COLO668 (cell line): ENCODE measurements around the gene MYO18A.

Experiments used
- DNase-seq: peaks from one replicate; lab custom pipeline; 2025; ENCODE audit not compliant: unreplicated experiment; lab: John Stamatoyannopoulos, UW

MYO18A gene

GRCh38 chr17:29129731-29130130, 50.5 kb downstream of the MYO18A start:
- no peak for DNase-seq

DNA sequence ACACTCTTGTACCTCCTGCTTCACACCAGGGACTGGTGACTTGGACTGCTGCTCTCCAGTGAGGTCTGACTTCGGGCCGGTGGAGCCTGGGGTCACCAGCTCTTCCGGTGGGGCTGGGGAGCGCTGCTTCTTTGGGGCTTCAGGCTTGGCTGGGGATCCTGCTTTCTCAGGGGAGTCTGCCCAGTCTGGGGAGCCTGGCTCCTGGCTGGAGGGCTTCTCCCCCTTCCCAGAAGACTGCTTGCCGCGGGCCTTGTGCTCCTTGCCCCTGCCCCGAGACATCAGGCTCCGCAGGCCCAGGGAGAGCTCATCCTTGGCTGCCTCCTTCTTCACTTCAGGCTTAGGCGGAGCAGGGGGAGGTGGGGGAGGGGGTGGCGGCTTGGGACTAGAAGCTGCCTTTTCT, 52.4 kb downstream of the MYO18A start:
- DNase-seq, result no peak

DNA sequence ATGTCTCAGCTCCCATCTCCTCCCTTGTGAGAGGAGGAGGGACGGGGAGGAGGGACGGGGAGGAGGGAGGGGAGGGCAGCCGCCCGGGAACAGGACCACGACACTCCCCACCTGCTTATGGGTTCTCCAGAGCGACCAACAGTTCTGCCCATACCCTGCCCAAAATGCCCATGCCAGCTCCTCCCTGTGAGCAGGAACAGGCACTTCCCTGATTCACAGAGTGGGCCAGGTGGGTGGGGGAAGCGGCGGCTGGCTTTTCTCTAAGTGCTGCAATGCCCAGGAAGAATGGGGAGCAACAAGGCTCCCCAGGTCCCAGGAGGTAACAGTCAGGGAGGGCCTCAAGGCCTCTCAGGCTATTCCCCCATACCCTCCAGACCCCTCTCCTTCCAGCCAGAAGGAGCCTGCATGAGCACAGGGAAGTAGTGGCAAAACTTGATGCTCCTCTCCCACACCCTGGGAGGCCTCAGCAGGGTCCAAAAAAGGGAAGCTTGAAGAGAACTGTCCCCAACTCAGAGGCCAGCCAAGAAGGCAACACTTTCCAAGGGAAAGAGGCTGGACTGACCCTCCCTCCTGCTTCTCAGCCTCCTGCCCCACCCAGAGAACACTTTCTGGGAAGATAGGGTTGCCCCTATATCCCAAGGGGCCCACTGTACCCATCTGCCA, 53.8 kb downstream of the MYO18A start:
- DNase-seq, result no peak

DNA sequence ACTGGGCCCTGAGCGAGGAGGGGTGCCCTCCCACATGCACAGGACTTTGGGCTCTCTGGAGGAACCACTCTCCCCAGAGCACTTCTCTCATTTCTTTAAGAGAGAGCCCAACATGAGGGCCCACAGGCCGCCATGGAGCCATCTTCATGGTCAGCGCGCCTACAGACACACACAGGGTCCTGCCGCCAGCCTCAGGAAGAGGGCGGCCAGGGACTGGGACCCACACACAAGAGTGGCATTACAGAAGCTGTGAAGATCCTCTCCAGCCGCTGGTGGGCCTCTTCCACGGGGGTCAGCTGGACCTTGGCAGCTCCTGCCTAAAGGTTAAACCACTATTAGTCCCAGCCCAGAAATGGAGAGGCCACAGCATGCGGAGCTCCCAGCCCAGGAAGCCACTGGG, 54.5 kb downstream of the MYO18A start:
- no peak for DNase-seq

DNA sequence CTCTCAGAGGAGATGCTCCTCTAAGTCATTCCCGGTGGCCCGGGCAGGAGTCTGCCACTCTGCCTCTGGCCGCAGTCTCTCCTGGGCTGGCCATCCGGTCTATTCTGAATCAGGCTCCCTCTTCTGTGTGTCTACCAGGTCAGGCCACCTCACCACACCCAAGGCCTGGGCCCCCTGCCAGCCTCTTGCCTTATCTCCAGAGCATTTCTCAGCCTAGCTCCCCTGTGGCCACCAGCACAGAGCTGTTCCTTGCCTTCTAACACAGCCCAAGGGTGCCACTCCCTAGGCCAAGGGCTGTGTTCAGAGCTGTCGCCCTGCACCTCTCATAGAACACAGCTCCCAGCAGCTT, 55.3 kb downstream of the MYO18A start:
- no peak for DNase-seq

DNA sequence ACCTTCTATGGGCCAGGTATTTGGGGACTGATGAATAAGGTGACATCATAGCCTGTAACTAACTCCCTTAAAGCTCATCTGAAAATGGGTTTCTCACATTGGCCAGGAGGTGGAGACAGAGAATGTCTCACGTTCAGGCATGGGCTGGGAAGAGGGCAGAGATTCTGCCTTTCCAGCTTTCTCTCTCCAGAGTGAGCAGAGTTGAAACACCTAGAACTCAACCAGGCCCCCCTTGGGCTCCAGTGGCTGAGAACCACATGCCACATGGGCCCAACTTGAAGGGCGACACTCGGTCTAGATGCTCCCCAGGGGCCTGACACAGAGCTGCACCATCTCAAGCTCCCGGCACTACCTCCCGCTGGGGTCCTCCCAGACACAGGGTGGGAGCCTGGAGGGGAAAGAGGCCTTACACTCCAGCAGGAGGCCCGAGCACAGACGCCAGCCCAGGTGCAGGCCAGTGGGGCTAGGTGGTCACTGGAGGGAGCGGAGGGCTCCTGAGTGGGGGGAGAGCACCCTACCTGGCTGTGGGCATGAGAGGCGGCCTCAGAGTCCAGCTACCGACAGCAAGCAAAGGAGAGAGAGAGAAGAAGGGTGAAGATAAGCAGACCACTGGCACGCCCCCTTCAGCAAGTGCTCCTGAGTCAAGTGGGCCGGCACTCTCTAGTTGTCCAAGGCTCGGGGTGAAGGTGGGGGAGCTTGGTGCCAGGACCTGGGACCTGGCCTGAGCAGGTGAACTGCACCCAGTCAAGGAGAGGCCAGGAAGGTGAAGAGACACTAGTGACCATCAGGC, 55.9 kb downstream of the MYO18A start:
- peak; percentile 32 for DNase-seq

DNA sequence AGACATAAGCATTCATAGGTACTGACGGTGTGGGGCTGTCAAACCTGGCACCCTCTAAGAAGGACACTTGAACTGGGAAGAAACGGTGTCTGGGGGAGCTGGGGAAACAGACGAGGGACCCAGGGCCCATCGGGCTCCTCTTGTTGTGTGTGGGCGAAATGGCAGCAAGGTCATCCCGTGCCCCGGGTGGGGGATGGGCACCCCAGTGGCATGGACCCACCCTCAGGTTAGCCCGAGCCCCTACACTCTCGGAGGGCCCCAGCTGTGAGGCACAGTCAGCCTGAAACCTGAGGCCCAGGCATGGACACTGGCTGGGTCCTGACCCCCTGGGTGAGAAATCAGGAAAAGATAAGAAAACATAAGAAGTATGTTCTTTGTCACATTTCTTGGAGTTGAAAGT, 57.1 kb downstream of the MYO18A start:
- no peak for DNase-seq

GRCh38 chr17:29121442-29121841, 58.8 kb downstream of the MYO18A start:
- DNase-seq, result no peak

GRCh38 chr17:29120433-29120832, 59.8 kb downstream of the MYO18A start:
- no peak for DNase-seq

GRCh38 chr17:29119265-29119664, 60.9 kb downstream of the MYO18A start:
- DNase-seq, result no peak

GRCh38 chr17:29116804-29117753, 63.1 kb downstream of the MYO18A start:
- DNase-seq, result peak; percentile 46

DNA sequence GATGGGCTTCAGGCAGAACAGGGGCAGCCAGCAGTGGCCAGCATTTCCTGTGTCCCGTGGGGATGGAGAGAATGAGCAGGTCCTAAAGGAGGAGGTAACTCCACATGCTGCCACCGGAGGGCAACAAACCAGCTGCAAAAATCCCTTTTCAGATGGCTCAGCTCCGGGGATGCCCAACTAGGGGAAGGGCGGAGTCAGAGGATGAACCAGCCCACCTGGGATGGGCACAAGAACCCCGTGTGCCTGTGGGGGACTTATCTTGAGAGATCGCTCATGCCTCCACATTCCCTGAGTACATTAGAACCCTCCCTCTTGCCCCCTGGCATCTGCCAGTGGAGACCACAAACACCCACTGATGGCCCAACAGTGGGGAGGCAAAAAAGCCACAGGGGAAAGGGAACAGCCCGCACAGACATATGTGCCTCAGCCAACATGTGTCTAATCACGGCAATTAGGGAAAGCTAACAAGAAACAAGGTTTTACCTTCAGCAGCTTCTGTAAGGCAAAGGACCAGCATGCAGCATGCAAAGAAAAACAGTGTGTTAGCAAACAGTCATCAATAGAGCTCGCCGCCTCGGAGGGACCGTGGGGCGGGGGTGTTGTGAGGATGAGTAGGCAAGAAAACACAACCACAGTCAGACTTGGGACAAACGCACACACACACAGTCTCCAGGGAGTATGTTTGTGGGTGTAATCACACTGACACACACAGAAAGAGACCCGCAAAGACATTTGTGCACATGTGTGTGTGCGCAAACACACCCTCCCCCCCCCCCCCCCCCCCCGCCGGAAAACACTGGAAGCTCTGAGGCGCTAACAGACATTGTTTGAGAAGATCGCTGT, 64.0 kb downstream of the MYO18A start:
- peak; percentile 28 for DNase-seq

- no peak for DNase-seq
Measured at GRCh38 chr17:29115435-29115834, 64.8 kb downstream of the MYO18A start.

- DNase-seq, result no peak
Measured at GRCh38 chr17:29114141-29114540, 66.1 kb downstream of the MYO18A start.

- DNase-seq, result no peak
Measured at GRCh38 chr17:29113334-29113733, 66.9 kb downstream of the MYO18A start.

GRCh38 chr17:29112771-29113295, 67.4 kb downstream of the MYO18A start:
- DNase-seq, result no peak

GRCh38 chr17:29111816-29112499, 68.2 kb downstream of the MYO18A start:
- peak; percentile 52 for DNase-seq

DNA sequence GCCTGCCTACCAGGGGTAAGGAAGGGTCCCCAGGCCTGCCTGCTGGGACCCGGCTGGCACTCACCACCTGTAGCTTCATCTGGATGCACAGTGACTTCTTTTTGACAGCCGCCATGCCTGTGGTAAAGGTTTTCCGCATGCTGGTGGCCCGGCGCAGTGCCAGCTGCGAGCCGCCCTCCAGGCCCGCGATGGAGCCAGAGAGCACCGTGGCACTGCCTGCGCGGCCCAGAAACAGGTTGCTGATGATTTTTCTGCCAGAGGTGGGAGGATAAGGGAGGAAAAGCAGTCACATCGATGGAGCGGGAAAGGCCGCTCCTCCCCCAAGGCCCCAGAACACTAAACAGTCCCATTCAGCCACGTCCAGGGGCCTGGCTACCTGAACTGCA, 69.8 kb downstream of the MYO18A start:
- no peak for DNase-seq

GRCh38 chr17:29109477-29110371, 70.5 kb downstream of the MYO18A start:
- DNase-seq, result no peak
